A673 (cell line): ENCODE data around the gene DHRSX.
"Not testable (repeated sequence)": the region's sequence is repeated elsewhere in the genome, so short reads cannot be mapped to it uniquely, and the experiment has no call there.

ENCODE experiments used
- EZH2 ChIP-seq: fragments of 200-600 bp; sonication (generic); IDR thresholded peaks from 2 replicates; pipeline ENCODE4 v1.6.1; 2017; ENCODE audit warnings: borderline replicate concordance, low read depth, mild to moderate bottlenecking, mixed read lengths, antibody characterized with exemption, low read length; ENCODE audit not compliant: poor library complexity, severe bottlenecking
- TF ChIP-seq, protein P1 (sequence below): fragments of 300-800, 200-600 bp; sonication (generic); conservative IDR thresholded peaks from 2 replicates; pipeline ENCODE4 v1.5.1; 2017; ENCODE audit warnings: low read depth, mild to moderate bottlenecking, antibody characterized with exemption, low read length, moderate library complexity, mixed read lengths

DNA sequence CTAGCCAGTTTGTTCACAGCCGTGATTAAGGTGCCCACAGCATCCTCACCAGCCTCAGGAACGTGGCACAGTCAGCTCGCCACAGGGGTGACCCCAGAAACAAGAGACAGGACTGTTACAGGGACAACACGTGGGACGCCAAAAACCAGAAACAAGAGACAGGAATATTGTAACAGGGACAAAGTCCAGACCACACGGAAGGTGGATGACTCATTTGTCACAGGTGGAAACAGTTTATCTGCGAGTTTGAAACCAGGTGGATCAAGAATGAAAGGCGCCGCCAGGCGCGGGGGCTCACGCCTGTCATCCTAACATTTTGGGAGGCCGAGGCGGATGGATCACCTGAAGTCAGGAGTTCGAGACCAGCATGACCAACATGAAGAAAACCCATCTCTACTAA, 27.7 kb downstream of the DHRSX start:
- TF ChIP-seq, protein P1, sequence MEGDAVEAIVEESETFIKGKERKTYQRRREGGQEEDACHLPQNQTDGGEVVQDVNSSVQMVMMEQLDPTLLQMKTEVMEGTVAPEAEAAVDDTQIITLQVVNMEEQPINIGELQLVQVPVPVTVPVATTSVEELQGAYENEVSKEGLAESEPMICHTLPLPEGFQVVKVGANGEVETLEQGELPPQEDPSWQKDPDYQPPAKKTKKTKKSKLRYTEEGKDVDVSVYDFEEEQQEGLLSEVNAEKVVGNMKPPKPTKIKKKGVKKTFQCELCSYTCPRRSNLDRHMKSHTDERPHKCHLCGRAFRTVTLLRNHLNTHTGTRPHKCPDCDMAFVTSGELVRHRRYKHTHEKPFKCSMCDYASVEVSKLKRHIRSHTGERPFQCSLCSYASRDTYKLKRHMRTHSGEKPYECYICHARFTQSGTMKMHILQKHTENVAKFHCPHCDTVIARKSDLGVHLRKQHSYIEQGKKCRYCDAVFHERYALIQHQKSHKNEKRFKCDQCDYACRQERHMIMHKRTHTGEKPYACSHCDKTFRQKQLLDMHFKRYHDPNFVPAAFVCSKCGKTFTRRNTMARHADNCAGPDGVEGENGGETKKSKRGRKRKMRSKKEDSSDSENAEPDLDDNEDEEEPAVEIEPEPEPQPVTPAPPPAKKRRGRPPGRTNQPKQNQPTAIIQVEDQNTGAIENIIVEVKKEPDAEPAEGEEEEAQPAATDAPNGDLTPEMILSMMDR = not testable (repeated sequence)
- TF ChIP-seq EZH2 = not testable (repeated sequence)
